ENCODE measurements around the gene CEP112. TPM values are rescaled to one million over a fixed set of nuclear protein-coding genes. Genes with fewer than 3 reads are reported as not detected.

Gene CEP112
- total and polyA plus RNA-seq, 2 of the 13 experiments (the other 11 are each of a cell fraction or from before 2014, with no cell fraction given) = 1.2 to 3.4 TPM

DNA sequence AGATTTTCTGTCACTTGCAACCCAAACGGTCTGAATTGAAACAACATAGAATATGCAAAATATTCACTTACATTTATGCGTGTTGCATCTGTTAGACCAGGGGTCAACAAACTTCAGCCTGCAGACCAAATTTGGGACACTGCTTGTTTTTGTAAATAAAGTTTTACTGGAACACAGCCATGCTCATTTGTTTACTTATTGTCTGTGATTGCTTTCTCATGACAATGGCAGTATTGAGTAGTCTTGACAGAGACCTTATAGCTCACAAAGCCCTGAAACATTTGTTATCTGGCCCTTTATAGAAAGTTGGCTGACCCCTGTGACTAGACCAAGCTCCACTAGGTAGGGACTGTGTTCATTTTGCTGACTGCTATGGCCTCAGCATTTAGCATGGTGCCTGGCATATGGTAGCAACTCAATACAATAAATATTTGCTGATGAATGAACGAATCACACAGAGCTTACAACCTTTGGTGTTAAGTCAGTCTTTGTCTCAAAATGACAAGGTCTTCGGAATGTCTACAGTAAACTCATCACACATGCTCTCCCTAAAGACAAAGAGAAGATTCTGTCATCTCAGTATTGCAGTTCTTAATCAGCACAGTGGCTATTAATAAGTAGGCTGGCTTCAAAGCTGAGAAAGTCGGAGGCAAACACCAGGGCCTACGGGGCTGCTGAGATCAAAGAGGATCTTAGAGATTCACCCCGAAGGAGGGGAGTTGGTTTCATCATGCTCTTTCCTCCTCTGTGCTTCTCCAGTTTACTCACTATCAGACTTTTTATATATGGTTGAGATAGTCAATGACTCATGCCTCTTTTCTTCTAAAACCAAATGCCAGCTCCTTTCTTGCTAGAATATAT, 535.3 kb downstream of the CEP112 start (continued):
- TF ChIP-seq KMT2A (CRISPR knock-in tag; IDR thresholded peaks at IDR 0.05) (no peak), RARA (CRISPR knock-in tag; IDR thresholded peaks at IDR 0.05) (peak; percentile 68), FOSL2 (CRISPR knock-in tag; IDR thresholded peaks at IDR 0.05) (peak; percentile 59; the same call in 1 of the 2 replicates), ZSCAN31 (CRISPR knock-in tag; IDR thresholded peaks at IDR 0.05; ENCODE audit: low read depth) (no peak), GATAD2A (CRISPR knock-in tag; IDR thresholded peaks at IDR 0.05) (peak; percentile 66), ZNF282 (IDR thresholded peaks at IDR 0.05; ENCODE audit: partially characterized antibody) (no peak), BCL6 (CRISPR knock-in tag; IDR thresholded peaks at IDR 0.05) (peak; percentile 58; the same call in 1 of the 2 replicates), ZNF549 (CRISPR knock-in tag; IDR thresholded peaks at IDR 0.05) (no peak), HDAC2 (CRISPR knock-in tag; IDR thresholded peaks at IDR 0.05) (peak; percentile 12; the same call in 1 of the 2 replicates), MTF2 (CRISPR knock-in tag; IDR thresholded peaks at IDR 0.05; ENCODE audit: borderline replicate concordance) (no peak), ZMYM2 (CRISPR knock-in tag; IDR thresholded peaks at IDR 0.05) (0 out of 2 replicates have a peak, but pooled peaks have one; percentile 24), FOXK2 (IDR thresholded peaks at IDR 0.05) (no peak), ZNF383 (CRISPR knock-in tag; IDR thresholded peaks at IDR 0.05; ENCODE audit: borderline replicate concordance) (no peak), NR2F2 (IDR thresholded peaks at IDR 0.05; ENCODE audit: borderline replicate concordance, low read depth) (0 out of 2 replicates have a peak, but pooled peaks have one; percentile 23), SKI (IDR thresholded peaks at IDR 0.05; ENCODE audit: partially characterized antibody) (peak; percentile 37), ZNF644 (CRISPR knock-in tag; IDR thresholded peaks at IDR 0.05; ENCODE audit: low read depth) (peak; percentile 91), TCF7L2 (IDR thresholded peaks at IDR 0.05; ENCODE audit: low read depth, low read length) (peak; percentile 86), ZIK1 (CRISPR knock-in tag; IDR thresholded peaks at IDR 0.05; ENCODE audit: borderline replicate concordance, low read depth) (no peak), NFE2 (CRISPR knock-in tag; IDR thresholded peaks at IDR 0.05) (no peak), FOXP1 (IDR thresholded peaks at IDR 0.05) (no peak), FOXP1 (CRISPR knock-in tag; IDR thresholded peaks at IDR 0.05) (peak; percentile 61; the same call in 1 of the 2 replicates), ZNF792 (CRISPR knock-in tag; IDR thresholded peaks at IDR 0.05) (no peak), PITX1 (CRISPR knock-in tag; IDR thresholded peaks at IDR 0.05) (no peak), CREM (IDR thresholded peaks at IDR 0.05) (peak; percentile 58; the same call in 1 of the 2 replicates), CREM (CRISPR knock-in tag; IDR thresholded peaks at IDR 0.05) (no peak), NFIC (IDR thresholded peaks at IDR 0.05; ENCODE audit: low read length) (peak; percentile 46; the same call in 1 of the 2 replicates), ZMYM4 (CRISPR knock-in tag; IDR thresholded peaks at IDR 0.05) (no peak), GATAD1 (CRISPR knock-in tag; IDR thresholded peaks at IDR 0.05) (0 out of 2 replicates have a peak, but pooled peaks have one; percentile 16), ZNF20 (CRISPR knock-in tag; IDR thresholded peaks at IDR 0.05) (no peak), MIER2 (CRISPR knock-in tag; IDR thresholded peaks at IDR 0.05) (0 out of 2 replicates have a peak, but pooled peaks have one; percentile 28)
- TF ChIP-seq, protein P1, sequence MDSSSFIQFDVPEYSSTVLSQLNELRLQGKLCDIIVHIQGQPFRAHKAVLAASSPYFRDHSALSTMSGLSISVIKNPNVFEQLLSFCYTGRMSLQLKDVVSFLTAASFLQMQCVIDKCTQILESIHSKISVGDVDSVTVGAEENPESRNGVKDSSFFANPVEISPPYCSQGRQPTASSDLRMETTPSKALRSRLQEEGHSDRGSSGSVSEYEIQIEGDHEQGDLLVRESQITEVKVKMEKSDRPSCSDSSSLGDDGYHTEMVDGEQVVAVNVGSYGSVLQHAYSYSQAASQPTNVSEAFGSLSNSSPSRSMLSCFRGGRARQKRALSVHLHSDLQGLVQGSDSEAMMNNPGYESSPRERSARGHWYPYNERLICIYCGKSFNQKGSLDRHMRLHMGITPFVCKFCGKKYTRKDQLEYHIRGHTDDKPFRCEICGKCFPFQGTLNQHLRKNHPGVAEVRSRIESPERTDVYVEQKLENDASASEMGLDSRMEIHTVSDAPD (CRISPR knock-in tag; IDR thresholded peaks at IDR 0.05) = 0 out of 2 replicates have a peak, but pooled peaks have one; percentile 14
- TF ChIP-seq, protein P2, sequence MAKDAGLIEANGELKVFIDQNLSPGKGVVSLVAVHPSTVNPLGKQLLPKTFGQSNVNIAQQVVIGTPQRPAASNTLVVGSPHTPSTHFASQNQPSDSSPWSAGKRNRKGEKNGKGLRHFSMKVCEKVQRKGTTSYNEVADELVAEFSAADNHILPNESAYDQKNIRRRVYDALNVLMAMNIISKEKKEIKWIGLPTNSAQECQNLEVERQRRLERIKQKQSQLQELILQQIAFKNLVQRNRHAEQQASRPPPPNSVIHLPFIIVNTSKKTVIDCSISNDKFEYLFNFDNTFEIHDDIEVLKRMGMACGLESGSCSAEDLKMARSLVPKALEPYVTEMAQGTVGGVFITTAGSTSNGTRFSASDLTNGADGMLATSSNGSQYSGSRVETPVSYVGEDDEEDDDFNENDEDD (CRISPR knock-in tag; IDR thresholded peaks at IDR 0.05; ENCODE audit: borderline replicate concordance) = no peak

All from HepG2 (cell line).